NCI-H146 (cell line): ENCODE measurements around the gene ESRRA.
A peak's percentile ranks its signal among the peaks of the same experiment; 100 is the strongest.

Source experiments
- DNase-seq: peaks from one replicate; lab custom pipeline; 2025; lab: John Stamatoyannopoulos, UW

Gene ESRRA

DNA sequence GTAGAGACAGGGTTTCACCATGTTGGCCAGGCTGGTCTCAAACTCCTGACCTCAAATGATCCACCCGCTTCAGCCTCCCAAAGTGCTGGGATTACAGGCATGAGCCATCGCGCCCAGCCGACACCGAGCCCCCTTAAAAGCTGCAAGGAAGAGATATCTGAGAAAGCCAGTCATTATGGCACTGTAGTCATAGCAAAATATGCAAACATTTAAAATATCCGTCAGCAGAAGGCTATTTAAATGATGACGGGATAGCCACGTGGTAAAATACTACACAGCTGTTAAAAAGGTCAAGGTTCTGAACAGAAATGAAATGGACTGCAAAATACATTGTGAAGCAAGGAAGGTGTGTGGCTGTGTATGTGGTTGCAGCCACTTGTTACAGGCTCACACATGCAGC lies 28.2 kb downstream of the ESRRA start:
- no peak for DNase-seq

- peak; percentile 82 for DNase-seq
These were observed 29.7 kb downstream of the ESRRA start for GRCh38 chr11:64334764-64335735.

- DNase-seq: no peak
These were observed 32.4 kb downstream of the ESRRA start for GRCh38 chr11:64337538-64338249.

GRCh38 chr11:64338716-64339115 lies 33.4 kb downstream of the ESRRA start:
- DNase-seq: no peak

- DNase-seq: no peak
These were observed 34.0 kb downstream of the ESRRA start for GRCh38 chr11:64339286-64339685.

DNA sequence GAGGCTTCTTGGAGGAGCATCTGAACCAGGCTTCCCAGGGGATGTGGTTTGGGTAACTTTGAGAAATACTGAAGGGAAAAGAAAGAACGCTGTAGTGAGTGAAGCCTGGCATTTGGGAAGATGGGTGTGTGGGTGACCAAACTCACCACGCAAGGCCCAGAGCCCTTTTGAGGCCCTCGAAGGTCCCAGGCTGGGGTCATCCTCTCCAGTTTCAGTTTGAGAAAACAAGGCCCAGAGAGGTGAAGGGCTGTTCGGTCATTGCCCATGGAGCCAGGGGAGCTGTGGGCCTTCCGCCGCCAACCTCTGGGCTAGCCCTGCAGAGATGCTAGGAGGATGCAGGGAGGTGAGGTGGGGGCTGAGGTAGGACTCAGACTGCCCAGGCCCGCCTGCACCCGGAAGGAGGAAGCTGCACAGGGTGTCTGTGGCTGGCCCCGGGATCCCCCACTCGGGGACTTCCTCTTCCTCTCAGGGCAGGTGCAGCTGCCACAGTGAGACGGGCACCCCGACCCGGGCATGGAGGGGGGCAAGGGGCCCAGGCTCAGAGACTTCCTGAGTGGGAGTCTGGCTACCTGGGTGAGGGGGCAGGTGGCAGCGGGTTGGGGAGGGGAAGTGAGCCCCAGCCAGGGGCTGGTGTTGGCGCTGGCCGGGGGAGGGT lies 34.6 kb downstream of the ESRRA start, which contains the start of gene CCDC88B:
Gene CCDC88B, plus strand, starts transcription at position 451 of the 655 bp plus-strand sequence. Its CDS starts 63 bp downstream, at position 514.
- no peak for DNase-seq

- peak; percentile 44 for DNase-seq
These were observed 35.5 kb downstream of the ESRRA start for GRCh38 chr11:64340671-64341335.

GRCh38 chr11:64341429-64341828 lies 36.1 kb downstream of the ESRRA start:
- DNase-seq: no peak

DNA sequence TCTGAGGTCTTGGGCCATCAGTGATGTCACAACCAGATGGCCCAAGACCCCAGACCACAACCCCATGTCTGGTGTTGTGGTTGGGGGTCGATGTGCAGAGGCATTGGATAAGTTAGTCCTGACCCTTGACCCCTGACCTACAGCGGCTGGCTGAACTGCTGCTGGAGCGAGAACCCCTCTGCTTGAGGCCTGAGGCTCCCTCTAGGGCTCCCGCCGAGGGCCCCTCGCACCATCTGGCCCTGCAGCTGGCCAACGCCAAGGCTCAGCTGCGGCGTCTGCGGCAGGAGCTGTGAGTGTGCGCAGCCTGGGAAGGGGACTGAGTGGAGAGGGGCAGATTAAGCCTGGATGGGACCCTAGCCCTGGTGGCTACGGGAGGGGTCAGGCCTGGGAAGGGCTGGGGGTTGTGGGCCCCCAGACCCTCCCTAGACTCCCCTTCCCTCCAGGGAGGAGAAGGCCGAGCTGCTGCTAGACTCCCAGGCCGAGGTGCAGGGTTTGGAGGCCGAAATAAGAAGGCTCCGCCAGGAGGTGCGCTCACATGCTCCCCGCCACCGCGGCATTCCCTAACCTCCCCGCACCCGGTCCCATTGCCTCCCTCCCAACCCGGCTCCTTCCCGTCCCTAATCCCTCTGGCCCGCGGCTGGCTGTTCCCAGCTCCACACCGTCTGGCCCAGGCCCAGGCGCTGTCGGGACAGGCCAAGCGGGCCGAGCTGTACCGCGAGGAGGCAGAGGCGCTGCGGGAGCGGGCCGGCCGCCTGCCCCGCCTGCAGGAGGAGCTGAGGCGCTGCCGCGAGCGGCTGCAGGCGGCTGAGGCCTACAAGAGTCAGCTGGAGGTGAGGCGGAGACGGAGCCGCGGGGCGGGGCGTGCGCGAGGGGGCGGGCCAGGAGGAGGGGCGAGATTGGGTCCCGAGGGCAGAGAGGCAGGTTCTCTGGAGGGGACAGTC lies 36.8 kb downstream of the ESRRA start:
- peak; percentile 82 for DNase-seq

DNA sequence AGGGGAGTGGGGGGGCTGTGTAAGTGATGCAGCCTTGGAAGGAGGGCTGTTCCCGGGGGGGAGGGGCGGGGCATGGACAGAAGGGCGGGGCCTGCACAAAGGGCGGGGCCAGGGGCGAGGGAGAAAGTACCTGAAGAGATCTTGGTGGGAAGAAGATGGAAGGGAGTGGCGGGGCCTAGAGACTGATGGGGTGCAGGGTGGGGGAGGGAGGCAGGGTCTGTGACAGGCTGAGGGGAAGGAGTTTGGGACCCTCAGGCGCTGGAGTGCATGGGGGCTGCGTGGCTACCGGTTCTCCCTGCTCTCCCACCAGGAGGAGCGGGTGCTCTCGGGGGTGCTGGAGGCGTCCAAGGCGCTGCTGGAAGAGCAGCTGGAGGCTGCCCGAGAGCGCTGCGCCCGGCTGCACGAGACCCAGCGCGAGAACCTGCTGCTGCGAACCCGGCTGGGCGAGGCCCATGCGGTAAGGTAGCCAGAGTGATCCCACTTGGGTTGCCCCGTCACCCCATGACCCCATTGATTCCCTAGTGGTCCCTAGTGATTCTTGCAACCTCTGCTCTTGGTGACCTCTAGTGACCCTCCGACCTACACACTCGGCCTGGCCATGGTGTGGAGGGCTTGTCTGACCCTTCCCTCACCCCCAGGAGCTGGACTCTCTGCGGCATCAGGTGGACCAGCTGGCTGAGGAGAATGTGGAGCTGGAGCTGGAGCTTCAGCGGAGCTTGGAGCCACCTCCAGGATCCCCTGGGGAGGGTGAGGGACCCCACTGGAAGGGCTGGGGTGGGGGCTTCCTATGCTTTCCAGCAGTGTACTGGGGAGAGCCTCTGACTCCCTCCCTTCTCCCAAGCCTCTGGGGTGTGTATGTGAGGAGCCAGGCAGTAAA lies 37.8 kb downstream of the ESRRA start:
- DNase-seq: no peak

GRCh38 chr11:64343767-64344559 lies 38.6 kb downstream of the ESRRA start:
- DNase-seq: no peak

DNA sequence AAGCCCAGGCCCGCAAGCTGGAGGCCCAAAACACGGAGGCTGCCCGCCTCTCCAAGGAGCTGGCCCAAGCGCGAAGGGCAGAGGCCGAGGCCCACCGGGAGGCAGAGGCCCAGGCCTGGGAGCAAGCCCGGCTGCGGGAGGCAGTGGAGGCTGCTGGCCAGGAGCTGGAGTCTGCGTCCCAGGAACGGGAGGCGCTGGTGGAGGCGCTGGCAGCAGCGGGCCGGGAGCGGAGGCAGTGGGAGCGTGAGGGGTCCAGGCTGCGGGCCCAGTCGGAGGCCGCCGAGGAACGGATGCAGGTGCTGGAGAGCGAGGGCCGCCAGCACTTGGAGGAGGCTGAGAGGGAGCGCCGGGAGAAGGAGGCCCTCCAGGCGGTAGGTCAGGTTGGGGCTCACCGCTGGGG lies 39.5 kb downstream of the ESRRA start:
- DNase-seq: no peak

- no peak for DNase-seq
These were observed 42.0 kb downstream of the ESRRA start for GRCh38 chr11:64347193-64347867.

DNA sequence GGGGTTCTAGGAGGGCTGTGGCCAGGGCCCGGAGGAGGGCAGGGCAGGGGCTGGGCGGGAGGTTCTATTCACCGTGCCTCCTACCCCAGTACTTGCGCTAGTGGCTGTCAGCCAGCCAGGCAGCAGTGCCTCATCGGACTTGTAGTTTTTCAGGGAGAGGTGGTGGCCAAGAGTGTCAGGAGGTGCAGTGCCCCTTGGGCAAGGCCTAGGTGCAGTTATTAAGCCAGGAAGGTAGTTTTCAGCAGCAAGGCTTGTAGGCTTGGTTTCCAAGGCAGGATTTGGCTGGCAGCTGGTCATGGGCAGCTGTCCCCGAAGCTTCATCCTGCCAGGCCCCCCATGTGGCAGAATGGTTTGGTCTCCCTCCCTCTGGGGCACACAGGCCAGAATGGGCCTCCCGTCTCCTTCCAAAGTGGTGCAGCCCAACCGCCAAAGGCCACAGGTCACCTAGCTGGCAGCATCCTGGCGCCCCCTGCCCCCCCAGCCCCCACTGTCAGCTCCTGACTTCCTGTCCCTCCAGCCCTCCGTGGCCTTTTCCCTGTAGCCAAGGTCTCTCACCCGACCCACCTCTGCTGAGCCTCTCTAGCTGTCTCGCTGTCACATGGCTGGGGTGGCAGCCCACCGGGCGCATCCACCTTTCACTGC lies 43.2 kb downstream of the ESRRA start:
- no peak for DNase-seq

GRCh38 chr11:64349025-64349387 lies 43.7 kb downstream of the ESRRA start:
- no peak for DNase-seq

- no peak for DNase-seq
These were observed 44.1 kb downstream of the ESRRA start for GRCh38 chr11:64349404-64349803.

DNA sequence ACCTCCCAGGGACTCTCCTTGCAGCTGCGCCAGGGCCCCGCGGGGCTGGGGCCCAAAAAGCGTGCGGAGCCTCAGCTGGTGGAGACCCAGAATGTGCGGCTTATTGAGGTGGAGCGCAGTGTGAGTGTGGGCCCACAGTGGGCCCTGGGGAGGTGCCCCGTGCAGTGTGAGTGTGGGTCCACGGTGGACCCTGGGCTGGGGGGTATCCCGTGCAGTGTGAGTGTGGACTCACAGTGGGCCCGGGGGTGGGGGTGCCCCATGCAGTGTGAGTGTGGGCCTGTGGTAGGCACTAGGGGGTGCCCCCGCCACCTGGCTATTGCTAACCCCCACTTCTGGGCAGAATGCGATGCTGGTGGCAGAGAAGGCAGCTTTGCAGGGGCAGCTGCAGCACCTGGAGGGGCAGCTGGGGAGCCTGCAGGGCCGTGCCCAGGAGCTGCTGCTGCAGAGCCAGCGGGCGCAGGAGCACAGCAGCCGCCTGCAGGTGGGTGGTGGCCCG lies 45.9 kb downstream of the ESRRA start:
- no peak for DNase-seq
